AG09309 (cell line): Measurements from ENCODE around the gene TACC2.

ENCODE experiments used
- DNase-seq: peaks from one replicate; pipeline ENCODE4 v3.0.0-alpha.2; 2010; ENCODE audit warnings: low read depth
- H3K4me3 ChIP-seq: 2 replicates; pipeline ENCODE4 v1.5.1; 2011; ENCODE audit warnings: mild to moderate bottlenecking, low read depth, low read length, moderate library complexity; ENCODE audit not compliant: control insufficient read depth
- TF ChIP-seq, protein P1 (sequence below): IDR thresholded peaks from 2 replicates; pipeline ENCODE4 v1.5.1; 2011; ENCODE audit warnings: mild to moderate bottlenecking, low read depth, low read length, inconsistent platforms; ENCODE audit not compliant: insufficient read depth, control insufficient read depth; ENCODE audit errors: missing control alignments

TACC2 gene

GRCh38 chr10:122245897-122246296 is 256.9 kb downstream of the TACC2 start:
- TF ChIP-seq, protein P1, sequence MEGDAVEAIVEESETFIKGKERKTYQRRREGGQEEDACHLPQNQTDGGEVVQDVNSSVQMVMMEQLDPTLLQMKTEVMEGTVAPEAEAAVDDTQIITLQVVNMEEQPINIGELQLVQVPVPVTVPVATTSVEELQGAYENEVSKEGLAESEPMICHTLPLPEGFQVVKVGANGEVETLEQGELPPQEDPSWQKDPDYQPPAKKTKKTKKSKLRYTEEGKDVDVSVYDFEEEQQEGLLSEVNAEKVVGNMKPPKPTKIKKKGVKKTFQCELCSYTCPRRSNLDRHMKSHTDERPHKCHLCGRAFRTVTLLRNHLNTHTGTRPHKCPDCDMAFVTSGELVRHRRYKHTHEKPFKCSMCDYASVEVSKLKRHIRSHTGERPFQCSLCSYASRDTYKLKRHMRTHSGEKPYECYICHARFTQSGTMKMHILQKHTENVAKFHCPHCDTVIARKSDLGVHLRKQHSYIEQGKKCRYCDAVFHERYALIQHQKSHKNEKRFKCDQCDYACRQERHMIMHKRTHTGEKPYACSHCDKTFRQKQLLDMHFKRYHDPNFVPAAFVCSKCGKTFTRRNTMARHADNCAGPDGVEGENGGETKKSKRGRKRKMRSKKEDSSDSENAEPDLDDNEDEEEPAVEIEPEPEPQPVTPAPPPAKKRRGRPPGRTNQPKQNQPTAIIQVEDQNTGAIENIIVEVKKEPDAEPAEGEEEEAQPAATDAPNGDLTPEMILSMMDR = no peak
- DNase-seq = no peak
- no peak overlapping the region for H3K4me3 ChIP-seq

DNA sequence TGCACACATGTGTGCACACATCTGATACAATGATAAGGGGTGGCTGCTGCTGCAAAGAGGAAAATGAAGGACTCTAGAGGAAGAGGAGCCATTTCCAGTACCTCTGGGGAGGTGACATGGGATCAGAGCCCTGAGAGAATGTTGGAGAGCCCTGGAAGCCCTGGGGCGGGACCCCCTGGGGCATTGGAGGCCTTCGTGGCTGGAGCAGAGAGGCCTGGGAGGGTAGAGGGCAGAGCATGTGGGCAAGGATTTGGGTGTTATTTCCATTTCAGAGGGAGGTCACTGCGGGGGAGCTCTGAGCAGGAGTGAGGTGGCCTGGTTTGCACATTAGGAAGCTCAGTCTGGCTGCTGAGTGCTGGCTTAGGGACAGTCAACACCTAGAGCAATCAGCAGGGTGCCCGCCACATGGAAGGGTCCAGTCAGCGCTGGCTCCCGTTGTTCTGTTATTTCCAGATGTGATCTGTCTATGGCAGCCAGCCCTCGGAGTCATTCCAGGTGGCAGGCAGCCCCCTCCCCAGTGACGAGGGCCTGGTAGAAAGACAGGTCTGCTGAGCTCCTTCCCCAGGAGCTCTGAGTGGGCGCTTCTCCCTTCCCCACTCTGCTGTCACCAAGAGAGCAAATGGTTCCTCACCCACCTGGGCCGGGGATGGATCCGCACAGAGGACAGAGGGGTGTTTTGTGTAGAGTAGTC is 258.0 kb downstream of the TACC2 start:
- DNase-seq = no peak
- TF ChIP-seq, protein P1 = no peak

GRCh38 chr10:122248356-122249302 is 259.7 kb downstream of the TACC2 start:
- DNase-seq = no peak
- TF ChIP-seq, protein P1 = no peak

More for the DNA sequence above, 258.0 kb downstream of the TACC2 start:
- H3K4me3 ChIP-seq = no peak overlapping the region

DNA sequence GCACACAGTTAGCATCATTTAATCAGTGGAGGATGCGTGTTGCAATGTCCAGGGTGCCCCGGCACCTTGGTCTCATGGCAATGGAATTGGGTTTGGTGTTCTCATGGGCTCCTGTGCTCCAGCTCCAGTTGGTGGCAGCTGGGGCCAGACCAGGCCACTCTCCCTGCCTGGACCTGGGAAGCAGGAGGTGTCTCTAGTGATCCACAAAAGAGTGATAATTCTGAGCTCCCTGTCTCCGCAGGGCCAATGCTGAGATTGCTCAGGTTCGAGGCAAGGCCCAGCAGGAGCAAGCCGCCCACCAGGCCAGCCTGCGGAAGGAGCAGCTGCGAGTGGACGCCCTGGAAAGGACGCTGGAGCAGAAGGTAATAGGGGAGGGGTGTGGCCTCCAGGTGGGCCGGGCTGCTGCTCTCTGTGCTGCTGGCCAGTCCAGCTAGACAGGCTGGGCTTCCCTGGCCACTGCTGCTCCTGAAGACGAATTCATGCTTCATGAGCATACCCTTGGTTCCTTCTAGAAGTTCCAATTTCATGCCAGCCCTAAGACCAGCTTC is 260.4 kb downstream of the TACC2 start:
- H3K4me3 ChIP-seq = no peak overlapping the region
- TF ChIP-seq, protein P1 = no peak
- no peak for DNase-seq

More at GRCh38 chr10:122248356-122249302, 259.7 kb downstream of the TACC2 start:
- H3K4me3 ChIP-seq = no peak overlapping the region

DNA sequence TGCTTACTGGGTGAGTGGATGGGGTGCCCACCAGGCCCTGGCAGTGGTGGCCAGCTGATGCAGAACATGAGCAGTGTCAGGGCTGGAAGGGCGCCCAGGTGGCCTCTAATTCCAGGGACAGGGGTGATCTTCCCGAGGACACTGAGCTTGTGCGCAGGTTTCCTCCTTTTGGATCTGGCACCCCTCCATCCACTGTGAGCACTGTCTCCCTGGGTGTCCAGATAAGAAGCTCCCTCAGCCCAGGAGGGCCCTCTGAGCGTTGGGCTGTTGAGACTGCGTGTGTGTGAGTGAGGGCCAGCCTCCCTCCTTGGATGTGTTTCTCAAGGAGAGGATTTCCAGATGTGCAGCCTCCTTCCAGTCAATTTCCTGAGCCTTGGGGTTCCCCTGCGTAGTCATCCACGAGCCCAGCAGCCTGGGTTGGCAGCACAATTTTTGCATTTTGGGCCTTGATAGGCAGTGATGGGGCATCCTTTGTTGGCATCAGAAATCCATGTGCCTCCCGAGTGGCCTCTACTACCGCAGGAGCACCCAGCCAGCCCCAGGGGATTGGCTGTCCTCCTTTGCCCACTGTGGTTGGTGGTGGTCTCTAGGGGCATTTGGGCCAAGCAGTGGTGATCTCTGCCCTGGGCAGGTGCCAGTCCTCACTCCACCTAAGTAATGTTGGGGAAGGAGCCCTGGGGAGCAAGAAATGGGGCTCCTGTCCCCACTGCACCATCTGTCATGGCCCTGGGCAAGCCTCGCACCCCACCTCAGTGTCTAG is 261.2 kb downstream of the TACC2 start:
- H3K4me3 ChIP-seq = no peak overlapping the region
- no peak for DNase-seq
- TF ChIP-seq, protein P1 = no peak
